HFFc6 (cell line): ENCODE data around the gene ANKH. TPM values are rescaled to one million over a fixed set of nuclear protein-coding genes. Genes with fewer than 3 reads are reported as not detected.
"Not testable (repeated sequence)": the region's sequence is repeated elsewhere in the genome, so short reads cannot be mapped to it uniquely, and the experiment has no call there.

Source experiments
- DNase-seq: peaks from one replicate; pipeline ENCODE4 v3.0.0-alpha.2; 2018
- H3K27ac Mint-ChIP-seq: 2 replicates; pipeline ENCODE4 v1.8.0; 2020; ENCODE audit warnings: mild to moderate bottlenecking, mixed read lengths
- H3K27me3 Mint-ChIP-seq: 2 replicates; pipeline ENCODE4 v1.8.0; 2021; ENCODE audit warnings: mild to moderate bottlenecking, moderate library complexity, mixed read lengths; ENCODE audit not compliant: insufficient read depth
- H3K36me3 Mint-ChIP-seq: 2 replicates; pipeline ENCODE4 v1.8.0; 2021; ENCODE audit warnings: low read depth, mixed read lengths
- H3K4me1 Mint-ChIP-seq: 2 replicates; pipeline ENCODE4 v1.8.0; 2020; ENCODE audit warnings: low read depth, mixed read lengths
- H3K4me3 Mint-ChIP-seq: 2 replicates; pipeline ENCODE4 v1.8.0; 2020; ENCODE audit warnings: mild to moderate bottlenecking, moderate library complexity, mixed read lengths
- H3K9me3 Mint-ChIP-seq: 2 replicates; pipeline ENCODE4 v1.8.0; 2020; ENCODE audit warnings: mild to moderate bottlenecking, mixed read lengths
- CTCF ChIP-seq: fragments of 200-600 bp; sonication (generic); IDR thresholded peaks from 2 replicates; pipeline ENCODE4 v1.5.0; 2021; ENCODE audit warnings: antibody characterized with exemption, mild to moderate bottlenecking
- total RNA-seq, 6 experiments: library from RNA; stranded (reverse); fragmentation: NEBNext Ultra II Directional; extraction: Animal tissue kit (Norgen Biotek cat#: 25700); gene quantifications; 2 replicates in 1 of 6; 3 replicates in 5 of 6; pipeline ENCODE4 v1.2.3, GENCODE V29; 2021

ANKH gene
- total RNA-seq, 6 experiments from 2014 or later = 32.5 to 35.7 (median 33.0) TPM

GRCh38 chr5:14882658-14883580 lies 11.3 kb upstream of the ANKH start:
- Mint-ChIP-seq H3K36me3 (no peaks in the 10 kb centered on the region), H3K27me3 (peaks cover 20% of the 10 kb centered on the region), H3K4me1 (peaks cover 13% of the 10 kb centered on the region), H3K27ac (no peak overlapping the region), H3K9me3 (no peaks in the 10 kb centered on the region), H3K4me3 (no peak overlapping the region)
- TF ChIP-seq CTCF = no peak
- DNase-seq = no peak

- no peak for TF ChIP-seq CTCF
- no peaks in the 10 kb centered on the region for H3K9me3 Mint-ChIP-seq
- H3K27me3 Mint-ChIP-seq = peaks cover 20% of the 10 kb centered on the region
- H3K4me1 Mint-ChIP-seq = peaks cover 13% of the 10 kb centered on the region
- no peaks in the 10 kb centered on the region for H3K36me3 Mint-ChIP-seq
- no peak for DNase-seq
- no peak overlapping the region for H3K4me3 Mint-ChIP-seq
- no peak overlapping the region for H3K27ac Mint-ChIP-seq
Observed at GRCh38 chr5:14881826-14882225, 10.2 kb upstream of the ANKH start.

GRCh38 chr5:14880688-14881087 lies 9.1 kb upstream of the ANKH start:
- DNase-seq = no peak

GRCh38 chr5:14879937-14880589 lies 8.5 kb upstream of the ANKH start:
- H3K27me3 Mint-ChIP-seq = peaks cover 20% of the 10 kb centered on the region
- peaks cover 13% of the 10 kb centered on the region for H3K4me1 Mint-ChIP-seq
- no peak for DNase-seq
- no peak overlapping the region for H3K27ac Mint-ChIP-seq
- H3K4me3 Mint-ChIP-seq = no peak overlapping the region
- TF ChIP-seq CTCF = no peak
- H3K36me3 Mint-ChIP-seq = no peaks in the 10 kb centered on the region
- no peaks in the 10 kb centered on the region for H3K9me3 Mint-ChIP-seq

More at GRCh38 chr5:14880688-14881087, 9.1 kb upstream of the ANKH start:
- Mint-ChIP-seq H3K9me3 (no peaks in the 10 kb centered on the region), H3K27ac (no peak overlapping the region), H3K27me3 (peaks cover 20% of the 10 kb centered on the region), H3K36me3 (no peaks in the 10 kb centered on the region), H3K4me3 (no peak overlapping the region), H3K4me1 (peaks cover 13% of the 10 kb centered on the region)
- no peak for TF ChIP-seq CTCF

- peaks cover 14% of the 10 kb centered on the region for H3K27me3 Mint-ChIP-seq
- no peaks in the 10 kb centered on the region for H3K9me3 Mint-ChIP-seq
- no peak for DNase-seq
- peaks cover 13% of the 10 kb centered on the region for H3K4me1 Mint-ChIP-seq
- no peak overlapping the region for H3K4me3 Mint-ChIP-seq
- H3K27ac Mint-ChIP-seq = no peak overlapping the region
- TF ChIP-seq CTCF = no peak
- H3K36me3 Mint-ChIP-seq = no peaks in the 10 kb centered on the region
Observed at GRCh38 chr5:14879393-14879792, 7.8 kb upstream of the ANKH start.

DNA sequence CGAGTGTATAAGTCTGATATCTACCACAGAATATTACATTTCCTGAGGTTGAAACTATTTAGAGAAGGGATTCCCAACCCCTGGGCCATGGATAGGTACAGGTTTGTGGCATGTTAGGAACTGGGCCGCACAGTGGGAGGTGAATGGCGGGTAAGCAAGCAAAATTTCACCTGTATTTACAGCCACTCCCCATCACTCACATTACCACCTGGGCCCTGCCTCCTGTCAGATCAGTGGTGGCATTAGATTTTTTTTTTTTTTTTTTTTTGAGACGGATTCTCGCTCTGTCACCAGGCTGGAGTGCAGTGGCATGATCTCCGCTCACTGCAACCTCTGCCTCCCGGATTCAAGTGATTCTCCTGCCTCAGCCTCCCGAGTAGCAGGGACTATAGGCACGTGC lies 6.6 kb upstream of the ANKH start:
- not testable (repeated sequence) for H3K9me3 Mint-ChIP-seq, H3K27me3 Mint-ChIP-seq, DNase-seq, H3K4me3 Mint-ChIP-seq, H3K27ac Mint-ChIP-seq, H3K36me3 Mint-ChIP-seq
- H3K4me1 Mint-ChIP-seq = peaks cover 13% of the 10 kb centered on the region
